ENCODE data around the gene KRIT1. TPM values are rescaled to one million over a fixed set of nuclear protein-coding genes. Genes with fewer than 3 reads are reported as not detected.

KRIT1 gene
- total and polyA plus RNA-seq, 4 experiments from 2014 or later = 7.7 to 80.7 (median 43.7) TPM

GRCh38 chr7:92228100-92228499, 17.6 kb downstream of the KRIT1 start:
- Mint-ChIP-seq H3K36me3 (peaks cover 52 to 65% of the 10 kb centered on the region in 2 donors), H3K4me1 (no peaks in the 10 kb centered on the region), H3K4me3 (no peak overlapping the region), H3K27me3 (no peaks in the 10 kb centered on the region), H3K9me3 (peaks cover 0 to 4% (median 0%) of the 10 kb centered on the region in 8 donors), H3K27ac (peak overlapping the region in 3 of 7 donors; percentile 27 to 66 (median 62))
- peaks cover 23% of the 10 kb centered on the region for H3K36me3 ChIP-seq (ENCODE audit: insufficient read depth, low read length)
- H3K4me1 ChIP-seq (ENCODE audit: insufficient read depth, low read length) = no peaks in the 10 kb centered on the region
- H3K27ac ChIP-seq (ENCODE audit: low read depth, low read length) = no peak overlapping the region
- intact Hi-C loops (cut with micrococcal nuclease) = no loop called here
- no peaks in the 10 kb centered on the region for H3K9me3 ChIP-seq (ENCODE audit: control insufficient read depth in 1 of 2, low read length in 2 of 2)
- no peaks in the 10 kb centered on the region for H3K27me3 ChIP-seq (ENCODE audit: insufficient read depth, low read length)
- POLR2A ChIA-PET (ENCODE audit: partially characterized antibody) = no interaction called here
- CTCF ChIA-PET (ENCODE audit: partially characterized antibody) = interaction anchor here (1.0 kb wide), 1 partner anchor 32 kb away, joined by 3 read pairs; no protein-coding TSS in a partner anchor
- DNase-seq = no peak
- H3K4me3 ChIP-seq (ENCODE audit: low read length in 2 of 2) = no peak overlapping the region

GRCh38 chr7:92226981-92227380, 18.7 kb downstream of the KRIT1 start:
- Histone ChIP-seq H3K36me3 (ENCODE audit: insufficient read depth, low read length) (peaks cover 23% of the 10 kb centered on the region), H3K27me3 (ENCODE audit: insufficient read depth, low read length) (no peaks in the 10 kb centered on the region), H3K4me1 (ENCODE audit: insufficient read depth, low read length) (no peaks in the 10 kb centered on the region), H3K9me3 (ENCODE audit: control insufficient read depth in 1 of 2, low read length in 2 of 2) (no peaks in the 10 kb centered on the region), H3K27ac (ENCODE audit: low read depth, low read length) (no peak overlapping the region), H3K4me3 (ENCODE audit: low read length in 2 of 2) (no peak overlapping the region)
- no peaks in the 10 kb centered on the region for H3K4me1 Mint-ChIP-seq
- H3K9me3 Mint-ChIP-seq = peaks cover 0 to 4% (median 0%) of the 10 kb centered on the region in 8 donors
- DNase-seq = no peak
- ChIA-PET POLR2A (ENCODE audit: partially characterized antibody) (no interaction called here), CTCF (ENCODE audit: partially characterized antibody) (interaction anchor here (1.0 kb wide), 1 partner anchor 33 kb away, joined by 3 read pairs; no protein-coding TSS in a partner anchor)
- H3K36me3 Mint-ChIP-seq = peaks cover 49 to 60% of the 10 kb centered on the region in 2 donors
- no peak overlapping the region for H3K4me3 Mint-ChIP-seq
- peak overlapping the region in 3 of 7 donors; percentile 18 to 53 (median 50) for H3K27ac Mint-ChIP-seq
- no peaks in the 10 kb centered on the region for H3K27me3 Mint-ChIP-seq
- intact Hi-C loops (cut with micrococcal nuclease) = no loop called here

- H3K9me3 Mint-ChIP-seq = no peaks in the 10 kb centered on the region
- peaks cover 44% of the 10 kb centered on the region for H3K36me3 ChIP-seq (ENCODE audit: insufficient read depth, low read length)
- intact Hi-C loops (cut with micrococcal nuclease) = no loop called here
- H3K27ac ChIP-seq (ENCODE audit: low read depth, low read length) = no peak overlapping the region
- H3K27me3 Mint-ChIP-seq = no peaks in the 10 kb centered on the region
- H3K36me3 Mint-ChIP-seq = peaks cover 49 to 70% of the 10 kb centered on the region in 2 donors
- no peak for DNase-seq
- H3K4me1 Mint-ChIP-seq = no peaks in the 10 kb centered on the region
- H3K27ac Mint-ChIP-seq = no peak overlapping the region
- no peaks in the 10 kb centered on the region for H3K27me3 ChIP-seq (ENCODE audit: insufficient read depth, low read length)
- no peak overlapping the region for H3K4me3 ChIP-seq (ENCODE audit: low read length in 2 of 2)
- H3K4me3 Mint-ChIP-seq = no peak overlapping the region
- ChIA-PET POLR2A (ENCODE audit: partially characterized antibody) (no interaction called here), CTCF (ENCODE audit: partially characterized antibody) (no interaction called here)
- no peaks in the 10 kb centered on the region for H3K4me1 ChIP-seq (ENCODE audit: insufficient read depth, low read length)
- no peaks in the 10 kb centered on the region for H3K9me3 ChIP-seq (ENCODE audit: control insufficient read depth in 1 of 2, low read length in 2 of 2)
Observed at GRCh38 chr7:92221766-92222165, 23.9 kb downstream of the KRIT1 start.

DNA sequence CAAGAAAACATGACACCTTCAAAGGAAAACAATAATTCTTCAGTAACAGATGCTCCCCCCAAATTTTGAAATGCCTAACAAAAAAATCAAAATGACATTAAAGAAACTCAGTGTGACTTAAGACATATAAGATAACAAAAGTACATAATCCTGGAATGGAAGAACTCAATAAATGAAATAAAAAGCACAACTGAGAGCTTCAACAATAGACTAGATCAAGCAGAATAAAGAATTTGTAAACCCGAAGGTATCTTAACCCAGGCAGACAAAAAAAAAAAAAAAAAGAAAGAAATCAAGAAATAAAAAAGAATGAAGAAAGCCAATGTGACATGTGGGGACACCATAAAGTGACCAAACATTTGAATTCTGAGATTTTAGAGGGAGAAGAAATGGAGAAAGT, 39.0 kb downstream of the KRIT1 start:
- H3K27me3 Mint-ChIP-seq = no peaks in the 10 kb centered on the region
- intact Hi-C loops (cut with micrococcal nuclease) = no loop called here
- Histone ChIP-seq H3K9me3 (ENCODE audit: control insufficient read depth in 1 of 2, low read length in 2 of 2) (no peaks in the 10 kb centered on the region), H3K4me3 (ENCODE audit: low read length in 2 of 2) (no peak overlapping the region), H3K4me1 (ENCODE audit: insufficient read depth, low read length) (no peaks in the 10 kb centered on the region), H3K27me3 (ENCODE audit: insufficient read depth, low read length) (no peaks in the 10 kb centered on the region), H3K27ac (ENCODE audit: low read depth, low read length) (no peak overlapping the region), H3K36me3 (ENCODE audit: insufficient read depth, low read length) (peaks cover 39% of the 10 kb centered on the region)
- H3K4me1 Mint-ChIP-seq = peaks cover 13 to 21% (median 18%) of the 10 kb centered on the region in 4 donors
- CTCF ChIA-PET (ENCODE audit: partially characterized antibody) = no interaction called here
- POLR2A ChIA-PET (ENCODE audit: partially characterized antibody) = no interaction called here
- peaks cover 81 to 86% of the 10 kb centered on the region in 2 donors for H3K36me3 Mint-ChIP-seq
- H3K27ac Mint-ChIP-seq = no peak overlapping the region
- H3K4me3 Mint-ChIP-seq = peak overlapping the region in 1 of 8 donors; percentile 24
- H3K9me3 Mint-ChIP-seq = peaks cover 0 to 27% (median 16%) of the 10 kb centered on the region in 8 donors
- DNase-seq = no peak

GRCh38 chr7:92205987-92206386, 39.7 kb downstream of the KRIT1 start:
- POLR2A ChIA-PET (ENCODE audit: partially characterized antibody) = no interaction called here
- no peaks in the 10 kb centered on the region for H3K9me3 ChIP-seq (ENCODE audit: control insufficient read depth in 1 of 2, low read length in 2 of 2)
- no peak overlapping the region for H3K27ac Mint-ChIP-seq
- intact Hi-C loops (cut with micrococcal nuclease) = no loop called here
- no peak overlapping the region for H3K4me3 Mint-ChIP-seq
- H3K36me3 ChIP-seq (ENCODE audit: insufficient read depth, low read length) = peaks cover 38% of the 10 kb centered on the region
- CTCF ChIA-PET (ENCODE audit: partially characterized antibody) = interaction anchor here (2.1 kb wide), 1 partner anchor 27 kb away, joined by 6 read pairs; the partner anchor contains the start of gene LRRD1
- no peaks in the 10 kb centered on the region for H3K27me3 ChIP-seq (ENCODE audit: insufficient read depth, low read length)
- DNase-seq = no peak
- peaks cover 79 to 84% of the 10 kb centered on the region in 2 donors for H3K36me3 Mint-ChIP-seq
- no peak overlapping the region for H3K4me3 ChIP-seq (ENCODE audit: low read length in 2 of 2)
- peaks cover 13 to 21% (median 18%) of the 10 kb centered on the region in 4 donors for H3K4me1 Mint-ChIP-seq
- no peaks in the 10 kb centered on the region for H3K27me3 Mint-ChIP-seq
- H3K27ac ChIP-seq (ENCODE audit: low read depth, low read length) = no peak overlapping the region
- no peaks in the 10 kb centered on the region for H3K4me1 ChIP-seq (ENCODE audit: insufficient read depth, low read length)
- peaks cover 0 to 25% (median 16%) of the 10 kb centered on the region in 8 donors for H3K9me3 Mint-ChIP-seq

DNA sequence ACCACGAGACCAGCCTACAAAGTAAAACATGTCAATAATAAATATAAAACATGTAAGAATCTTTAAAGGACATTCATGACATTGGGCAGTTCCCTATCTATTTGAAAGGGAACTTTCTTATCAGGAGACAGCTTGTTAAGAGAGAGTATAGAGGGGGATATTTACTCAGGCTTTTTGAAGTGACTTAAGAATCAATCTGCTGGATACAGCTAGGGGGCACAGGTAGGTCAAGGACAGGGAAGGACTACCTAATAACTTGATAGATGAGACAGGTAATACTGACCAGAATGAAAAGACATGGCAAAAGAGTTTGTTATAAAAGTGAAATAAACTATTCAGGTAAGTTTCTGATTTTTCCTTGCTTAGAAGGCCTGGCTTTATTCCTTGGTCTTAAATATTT, 44.9 kb downstream of the KRIT1 start:
- H3K27me3 Mint-ChIP-seq = no peaks in the 10 kb centered on the region
- no peak overlapping the region for H3K27ac Mint-ChIP-seq
- H3K36me3 Mint-ChIP-seq = peaks cover 65 to 70% of the 10 kb centered on the region in 2 donors

DNA sequence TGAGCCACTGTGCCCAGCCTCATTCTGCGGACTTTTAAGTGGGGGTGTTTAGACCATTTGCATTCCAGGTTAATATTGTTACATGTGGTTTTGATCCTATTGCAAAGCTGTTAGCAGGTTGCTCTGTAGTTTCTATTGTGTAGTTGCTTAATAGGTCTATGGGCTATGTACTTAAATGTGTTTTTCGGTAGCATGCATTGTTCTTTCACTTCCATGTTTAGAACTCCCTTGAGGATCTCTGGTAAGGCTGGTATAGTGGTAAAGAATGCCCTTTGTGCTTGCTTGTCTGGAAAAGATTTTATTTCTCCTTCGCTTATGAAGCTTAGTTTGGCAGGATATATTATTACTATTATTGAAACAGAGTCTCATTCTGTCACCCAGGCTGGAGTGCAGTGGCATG, 53.4 kb downstream of the KRIT1 start:
- Mint-ChIP-seq H3K36me3 (peaks cover 28 to 32% of the 10 kb centered on the region in 2 donors), H3K27ac (no peak overlapping the region), H3K4me1 (no peaks in the 10 kb centered on the region), H3K4me3 (no peak overlapping the region), H3K27me3 (no peaks in the 10 kb centered on the region), H3K9me3 (peaks cover 6 to 51% (median 38%) of the 10 kb centered on the region in 8 donors)
- H3K4me1 ChIP-seq (ENCODE audit: insufficient read depth, low read length) = no peaks in the 10 kb centered on the region
- DNase-seq = no peak
- no peak overlapping the region for H3K27ac ChIP-seq (ENCODE audit: low read depth, low read length)
- intact Hi-C loops (cut with micrococcal nuclease) = no loop called here
- H3K9me3 ChIP-seq (ENCODE audit: control insufficient read depth in 1 of 2, low read length in 2 of 2) = peaks cover 0 to 3% of the 10 kb centered on the region in 2 donors
- no peaks in the 10 kb centered on the region for H3K27me3 ChIP-seq (ENCODE audit: insufficient read depth, low read length)
- no peak overlapping the region for H3K4me3 ChIP-seq (ENCODE audit: low read length in 2 of 2)
- no peaks in the 10 kb centered on the region for H3K36me3 ChIP-seq (ENCODE audit: insufficient read depth, low read length)
- POLR2A ChIA-PET (ENCODE audit: partially characterized antibody) = no interaction called here
- CTCF ChIA-PET (ENCODE audit: partially characterized antibody) = interaction anchor here (3.8 kb wide), 1 partner anchor 13 kb away, joined by 15 read pairs; the partner anchor contains the start of gene LRRD1

More for the DNA sequence above, 44.9 kb downstream of the KRIT1 start:
- H3K36me3 ChIP-seq (ENCODE audit: insufficient read depth, low read length) = peaks cover 25% of the 10 kb centered on the region
- intact Hi-C loops (cut with micrococcal nuclease) = no loop called here
- H3K9me3 Mint-ChIP-seq = no peaks in the 10 kb centered on the region
- no peak overlapping the region for H3K4me3 Mint-ChIP-seq
- H3K27ac ChIP-seq (ENCODE audit: low read depth, low read length) = no peak overlapping the region
- ChIA-PET POLR2A (ENCODE audit: partially characterized antibody) (no interaction called here), CTCF (ENCODE audit: partially characterized antibody) (no interaction called here)
- H3K9me3 ChIP-seq (ENCODE audit: control insufficient read depth in 1 of 2, low read length in 2 of 2) = no peaks in the 10 kb centered on the region
- H3K4me1 ChIP-seq (ENCODE audit: insufficient read depth, low read length) = no peaks in the 10 kb centered on the region
- peaks cover 0 to 3% (median under 1%) of the 10 kb centered on the region in 4 donors for H3K4me1 Mint-ChIP-seq
- H3K27me3 ChIP-seq (ENCODE audit: insufficient read depth, low read length) = no peaks in the 10 kb centered on the region
- no peak overlapping the region for H3K4me3 ChIP-seq (ENCODE audit: low read length in 2 of 2)
- DNase-seq = no peak

Measured in CD4-positive, alpha-beta memory T cell (primary cell).